CD4-positive, alpha-beta T cell (primary cell): Measurements from ENCODE around the gene TFRC. TPM values are rescaled to one million over a fixed set of nuclear protein-coding genes. Genes with fewer than 3 reads are reported as not detected.
"Not testable (repeated sequence)": the region's sequence is repeated elsewhere in the genome, so short reads cannot be mapped to it uniquely, and the experiment has no call there.

ENCODE experiments used
- ATAC-seq: fragments of 200-7000 bp; cut with Tn5 transposase; one replicate; pipeline ENCODE4 v1.10.0; 2022; ENCODE audit warnings: mild to moderate bottlenecking; ENCODE audit not compliant: poor library complexity
- CTCF ChIA-PET: fragments of 350-600 bp; sonication (Branson Sonifier 250); formaldehyde crosslinking; loops from one replicate; lab custom pipeline; 2021; ENCODE audit warnings: antibody characterized with exemption, inconsistent platforms; lab: Charles Lee
- POLR2A ChIA-PET: fragments of 350-600 bp; sonication (Branson Sonifier 250); formaldehyde crosslinking; loops from one replicate; lab custom pipeline; 2021; ENCODE audit warnings: antibody characterized with exemption, inconsistent platforms; lab: Charles Lee
- DNase-seq, 14 experiments: peaks; one replicate each; pipeline ENCODE4 v3.0.0-alpha.2; 2013 to 2020; ENCODE audit warnings: mixed read lengths in 2 of 14
- H3K27ac ChIP-seq, 2 donors: one replicate each; pipeline versions ENCODE4 v1.5.1 to v1.7.0; 2013; ENCODE audit warnings: low read length in 2 of 2, low read depth in 1 of 2, mild to moderate bottlenecking in 1 of 2
- H3K27me3 ChIP-seq, 2 experiments: 1 replicate in 1 of 2; 2 replicates in 1 of 2; pipeline versions ENCODE4 v1.6.1 to v1.7.0; 2013; ENCODE audit warnings: low read length in 2 of 2, control low read depth in 1 of 2, mild to moderate bottlenecking in 1 of 2, moderate library complexity in 1 of 2; ENCODE audit not compliant: insufficient read depth in 2 of 2, control insufficient read depth in 1 of 2
- H3K36me3 ChIP-seq: one replicate; pipeline ENCODE4 v1.6.1; 2013; ENCODE audit warnings: low read length, control low read depth; ENCODE audit not compliant: insufficient read depth
- H3K4me1 ChIP-seq: one replicate; pipeline ENCODE4 v1.6.1; 2013; ENCODE audit warnings: low read length, control low read depth; ENCODE audit not compliant: insufficient read depth
- H3K4me3 ChIP-seq: one replicate; pipeline ENCODE4 v1.5.1; 2013; ENCODE audit warnings: mild to moderate bottlenecking, low read length, moderate library complexity
- H3K9me3 ChIP-seq, 2 experiments: 1 replicate in 1 of 2; 2 replicates in 1 of 2; pipeline versions ENCODE4 v1.6.1 to v1.7.0; 2013; ENCODE audit warnings: low read length in 2 of 2, mild to moderate bottlenecking in 2 of 2, control low read depth in 1 of 2, moderate library complexity in 1 of 2; ENCODE audit not compliant: control insufficient read depth in 1 of 2, insufficient read depth in 1 of 2
- H3K27ac Mint-ChIP-seq: one replicate; pipeline ENCODE4 v1.8.0; 2020; ENCODE audit warnings: mixed read lengths
- H3K27me3 Mint-ChIP-seq: one replicate; pipeline ENCODE4 v1.8.0; 2021; ENCODE audit warnings: mixed read lengths
- H3K36me3 Mint-ChIP-seq: one replicate; pipeline ENCODE4 v1.8.0; 2021; ENCODE audit warnings: low read depth, mixed read lengths
- H3K4me1 Mint-ChIP-seq: one replicate; pipeline ENCODE4 v1.8.0; 2021; ENCODE audit warnings: low read depth, mixed read lengths
- H3K4me3 Mint-ChIP-seq: one replicate; pipeline ENCODE4 v1.8.0; 2020; ENCODE audit warnings: mild to moderate bottlenecking, mixed read lengths
- H3K9me3 Mint-ChIP-seq: one replicate; pipeline ENCODE4 v1.8.0; 2020; ENCODE audit warnings: mixed read lengths
- CTCF ChIP-seq: fragments of 200-600 bp; IDR thresholded peaks from one replicate; pipeline ENCODE4 v1.8.0; 2022; ENCODE audit warnings: antibody characterized with exemption, mild to moderate bottlenecking
- intact Hi-C, 2 experiments: fragments of 100-400 bp; cut with DNase I in 1 of 2; cut with micrococcal nuclease in 1 of 2; formaldehyde crosslinking; loops; one replicate each; pipeline versions ENCODE4 v1.15.1 to v1.9.0; 2023 to 2025; cut with DNase I, micrococcal nuclease
- total RNA-seq, 174 experiments: library from RNA in 2 of 174; stranded (reverse) in 2 of 174; gene quantifications; one replicate each; pipeline ENCODE4 v1.2.3 and lab custom pipeline; 2021 to 2026

The TFRC gene
- total RNA-seq, 2 experiments from 2014 or later = 154 to 159 TPM

GRCh38 chr3:196042673-196043072 is 39.2 kb downstream of the TFRC start:
- no peak for ATAC-seq
- H3K4me3 Mint-ChIP-seq = no peak overlapping the region
- H3K4me1 Mint-ChIP-seq = no peaks in the 10 kb centered on the region
- peaks cover 9 to 18% of the 10 kb centered on the region in 2 experiments for H3K9me3 ChIP-seq
- no peak overlapping the region for H3K4me3 ChIP-seq
- H3K27me3 Mint-ChIP-seq = no peaks in the 10 kb centered on the region
- no peaks in the 10 kb centered on the region for H3K4me1 ChIP-seq
- ChIA-PET CTCF (no interaction called here), POLR2A (no interaction called here)
- H3K27me3 ChIP-seq = no peaks in the 10 kb centered on the region
- no peaks in the 10 kb centered on the region for H3K36me3 ChIP-seq
- no peak for TF ChIP-seq CTCF
- no peak for DNase-seq
- H3K27ac Mint-ChIP-seq = no peak overlapping the region
- intact Hi-C loops = no loop called here
- H3K36me3 Mint-ChIP-seq = peaks cover 22% of the 10 kb centered on the region
- H3K27ac ChIP-seq = no peak overlapping the region
- peaks cover 10% of the 10 kb centered on the region for H3K9me3 Mint-ChIP-seq

GRCh38 chr3:196039359-196039758 is 42.5 kb downstream of the TFRC start:
- peaks cover 13% of the 10 kb centered on the region for H3K9me3 Mint-ChIP-seq
- no peak overlapping the region for H3K27ac Mint-ChIP-seq
- no peaks in the 10 kb centered on the region for H3K27me3 ChIP-seq
- H3K4me3 Mint-ChIP-seq = no peak overlapping the region
- ChIA-PET CTCF (interaction anchor here (1.7 kb wide), 1 partner anchor 11 kb away, joined by 4 read pairs; no protein-coding TSS in a partner anchor), POLR2A (no interaction called here)
- H3K4me1 ChIP-seq = no peaks in the 10 kb centered on the region
- peaks cover 5% of the 10 kb centered on the region for H3K36me3 Mint-ChIP-seq
- no peak overlapping the region for H3K27ac ChIP-seq
- H3K36me3 ChIP-seq = no peaks in the 10 kb centered on the region
- ATAC-seq (no peak), DNase-seq (no peak)
- H3K27me3 Mint-ChIP-seq = no peaks in the 10 kb centered on the region
- intact Hi-C loops = no loop called here
- H3K4me3 ChIP-seq = no peak overlapping the region
- TF ChIP-seq CTCF = no peak
- H3K9me3 ChIP-seq = peaks cover 9 to 22% of the 10 kb centered on the region in 2 experiments
- H3K4me1 Mint-ChIP-seq = no peaks in the 10 kb centered on the region

GRCh38 chr3:196026059-196026458 is 55.8 kb downstream of the TFRC start:
- POLR2A ChIA-PET, intact Hi-C loops, H3K27ac ChIP-seq, ATAC-seq, H3K4me1 ChIP-seq, H3K4me3 ChIP-seq, H3K9me3 ChIP-seq, H3K36me3 ChIP-seq, H3K4me3 Mint-ChIP-seq, H3K36me3 Mint-ChIP-seq, H3K9me3 Mint-ChIP-seq, H3K27ac Mint-ChIP-seq, H3K27me3 ChIP-seq, H3K4me1 Mint-ChIP-seq, DNase-seq: not testable (repeated sequence)
- CTCF ChIA-PET = interaction anchor here (1.5 kb wide), 1 partner anchor 170 kb away, joined by 3 read pairs; no protein-coding TSS in a partner anchor
- peaks cover 26% of the 10 kb centered on the region for H3K27me3 Mint-ChIP-seq

GRCh38 chr3:196024968-196025367 is 56.9 kb downstream of the TFRC start:
- peaks cover 20% of the 10 kb centered on the region for H3K27me3 Mint-ChIP-seq
- H3K9me3 ChIP-seq = no peaks in the 10 kb centered on the region
- ATAC-seq = no peak
- H3K27ac Mint-ChIP-seq = no peak overlapping the region
- H3K36me3 ChIP-seq = no peaks in the 10 kb centered on the region
- H3K27ac ChIP-seq = no peak overlapping the region
- TF ChIP-seq CTCF = no peak
- H3K4me3 ChIP-seq = no peak overlapping the region
- intact Hi-C loops = loop anchor here in 1 of 2 experiments (1.0 kb wide), 1 partner anchor 28 kb away; no protein-coding TSS in a partner anchor
- no peaks in the 10 kb centered on the region for H3K4me1 ChIP-seq
- CTCF ChIA-PET = no interaction called here
- H3K27me3 ChIP-seq = peaks cover 0 to 3% of the 10 kb centered on the region in 2 experiments
- H3K9me3 Mint-ChIP-seq = no peaks in the 10 kb centered on the region
- POLR2A ChIA-PET = no interaction called here
- no peak for DNase-seq
- H3K4me3 Mint-ChIP-seq = no peak overlapping the region
- no peaks in the 10 kb centered on the region for H3K4me1 Mint-ChIP-seq
- no peaks in the 10 kb centered on the region for H3K36me3 Mint-ChIP-seq
